ENCODE measurements around the gene CEACAM16.

CEACAM16 gene

GRCh38 chr19:44692379-44692721 is 6.6 kb upstream of the CEACAM16 start:
- TF ChIP-seq CTCF (IDR thresholded peaks at IDR 0.05; ENCODE audit: control insufficient read depth, extremely low read depth, insufficient read depth), result no peak
- DNase-seq (ENCODE audit: low read depth), result no peak
- no peak overlapping the region for H3K4me3 ChIP-seq (ENCODE audit: low read depth, low read length)

- no peak for DNase-seq (ENCODE audit: low read depth)
- no peak for TF ChIP-seq CTCF (IDR thresholded peaks at IDR 0.05; ENCODE audit: control insufficient read depth, extremely low read depth, insufficient read depth)
Observed at GRCh38 chr19:44694184-44694579, 4.8 kb upstream of the CEACAM16 start.

GRCh38 chr19:44696939-44697669 is 1.8 kb upstream of the CEACAM16 start:
- no peak for DNase-seq (ENCODE audit: low read depth)
- no peak overlapping the region for H3K4me3 ChIP-seq (ENCODE audit: low read depth, low read length)
- no peak for TF ChIP-seq CTCF (IDR thresholded peaks at IDR 0.05; ENCODE audit: control insufficient read depth, extremely low read depth, insufficient read depth)

More at GRCh38 chr19:44694184-44694579, 4.8 kb upstream of the CEACAM16 start:
- H3K4me3 ChIP-seq (ENCODE audit: low read depth, low read length), result no peak overlapping the region

- no peak for TF ChIP-seq CTCF (IDR thresholded peaks at IDR 0.05; ENCODE audit: control insufficient read depth, extremely low read depth, insufficient read depth)
- no peak for DNase-seq (ENCODE audit: low read depth)
- no peak overlapping the region for H3K4me3 ChIP-seq (ENCODE audit: low read depth, low read length)
Observed at GRCh38 chr19:44697670-44698034, 1.3 kb upstream of the CEACAM16 start.

GRCh38 chr19:44700547-44700946 is 1.6 kb downstream of the CEACAM16 start:
- no peak for DNase-seq (ENCODE audit: low read depth)
- TF ChIP-seq CTCF (IDR thresholded peaks at IDR 0.05; ENCODE audit: control insufficient read depth, extremely low read depth, insufficient read depth), result no peak
- H3K4me3 ChIP-seq (ENCODE audit: low read depth, low read length), result no peak overlapping the region

- H3K4me3 ChIP-seq (ENCODE audit: low read depth, low read length), result no peak overlapping the region
- TF ChIP-seq CTCF (IDR thresholded peaks at IDR 0.05; ENCODE audit: control insufficient read depth, extremely low read depth, insufficient read depth), result no peak
- no peak for DNase-seq (ENCODE audit: low read depth)
Observed at GRCh38 chr19:44701228-44701627, 2.3 kb downstream of the CEACAM16 start.

GRCh38 chr19:44702551-44703176 is 3.7 kb downstream of the CEACAM16 start:
- no peak for TF ChIP-seq CTCF (IDR thresholded peaks at IDR 0.05; ENCODE audit: control insufficient read depth, extremely low read depth, insufficient read depth)
- DNase-seq (ENCODE audit: low read depth), result no peak
- no peak overlapping the region for H3K4me3 ChIP-seq (ENCODE audit: low read depth, low read length)
